Neural progenitor cell (in vitro differentiated cells): ENCODE measurements around the gene CCL27. TPM values are rescaled to one million over a fixed set of nuclear protein-coding genes. Genes with fewer than 3 reads are reported as not detected.

Source experiments
- DNase-seq: peaks from one replicate; pipeline ENCODE4 v3.0.0-alpha.2; 2016; ENCODE audit warnings: low spot score
- H2AFZ ChIP-seq: fragments of 200-600 bp; sonication (generic); replicated peaks from 2 replicates; pipeline ENCODE4 v1.6.1; 2016; ENCODE audit warnings: antibody characterized with exemption
- H3F3A ChIP-seq: fragments of 200-600 bp; sonication (generic); 2 replicates; pipeline ENCODE4 v1.6.1; 2016; ENCODE audit warnings: antibody characterized with exemption, low read depth
- H3K27ac ChIP-seq: fragments of 200-600 bp; sonication (generic); 2 replicates; pipeline ENCODE4 v1.5.1; 2016; ENCODE audit warnings: mild to moderate bottlenecking
- H3K27me3 ChIP-seq: fragments of 200-600 bp; sonication (generic); 2 replicates; pipeline ENCODE4 v1.6.1; 2016; ENCODE audit warnings: mild to moderate bottlenecking, moderate library complexity
- H3K36me3 ChIP-seq: fragments of 200-600 bp; sonication (generic); 2 replicates; pipeline ENCODE4 v1.5.1; 2016
- H3K4me1 ChIP-seq: fragments of 200-600 bp; sonication (generic); 2 replicates; pipeline ENCODE4 v1.6.1; 2016; ENCODE audit warnings: mixed run types
- H3K4me2 ChIP-seq: fragments of 200-600 bp; sonication (generic); 2 replicates; pipeline ENCODE4 v1.6.1; 2016
- H3K4me3 ChIP-seq: fragments of 200-600 bp; sonication (generic); 2 replicates; pipeline ENCODE4 v1.5.1; 2016
- H3K79me2 ChIP-seq: fragments of 200-600 bp; sonication (generic); 2 replicates; pipeline ENCODE4 v1.6.1; 2016; ENCODE audit warnings: low read depth
- H3K9ac ChIP-seq: fragments of 200-600 bp; sonication (generic); 2 replicates; pipeline ENCODE4 v1.6.1; 2016
- H3K9me3 ChIP-seq: fragments of 200-600 bp; sonication (generic); 2 replicates; pipeline ENCODE4 v1.5.1; 2016; ENCODE audit warnings: low read depth
- H4K20me1 ChIP-seq: fragments of 200-600 bp; sonication (generic); 2 replicates; pipeline ENCODE4 v1.6.1; 2016; ENCODE audit warnings: low read depth
- H3K27ac Mint-ChIP-seq: 3 replicates; pipeline ENCODE4 v1.8.0; 2021; ENCODE audit warnings: mixed read lengths
- H3K27me3 Mint-ChIP-seq: 2 replicates; pipeline ENCODE4 v1.8.0; 2022; ENCODE audit warnings: low read depth, mild to moderate bottlenecking, inconsistent platforms, moderate library complexity, mixed read lengths; ENCODE audit not compliant: insufficient read depth
- H3K36me3 Mint-ChIP-seq: 3 replicates; pipeline ENCODE4 v1.8.0; 2021; ENCODE audit warnings: mixed read lengths
- H3K4me1 Mint-ChIP-seq: 3 replicates; pipeline ENCODE4 v1.8.0; 2021; ENCODE audit warnings: mixed read lengths
- H3K4me3 Mint-ChIP-seq: 3 replicates; pipeline ENCODE4 v1.8.0; 2021; ENCODE audit warnings: mild to moderate bottlenecking, moderate library complexity, mixed read lengths
- H3K9me3 Mint-ChIP-seq: 3 replicates; pipeline ENCODE4 v1.8.0; 2020; ENCODE audit warnings: mixed read lengths
- EZH2 ChIP-seq: fragments of 200-600 bp; sonication (generic); IDR thresholded peaks from 2 replicates; pipeline ENCODE4 v1.6.1; 2017; ENCODE audit warnings: antibody characterized with exemption, mild to moderate bottlenecking, moderate library complexity
- EZH2phosphoT487 ChIP-seq: fragments of 200-600 bp; sonication (generic); IDR thresholded peaks from 2 replicates; pipeline ENCODE4 v1.6.1; 2017; ENCODE audit warnings: antibody characterized with exemption
- total RNA-seq: library from RNA; depleted of rRNA; stranded (reverse); fragments of >200 nt; gene quantifications from 2 replicates; pipeline ENCODE4 v1.2.3, GENCODE V29; 2015; ENCODE audit warnings: low replicate concordance
- TF ChIP-seq, protein P1 (sequence below): fragments of 200-600 bp; sonication (generic); IDR thresholded peaks from 2 replicates; pipeline ENCODE4 v1.5.1; 2017; ENCODE audit warnings: antibody characterized with exemption, mild to moderate bottlenecking

The CCL27 gene
- total RNA-seq, 1 donor from 2014 or later = 0.67 TPM

DNA sequence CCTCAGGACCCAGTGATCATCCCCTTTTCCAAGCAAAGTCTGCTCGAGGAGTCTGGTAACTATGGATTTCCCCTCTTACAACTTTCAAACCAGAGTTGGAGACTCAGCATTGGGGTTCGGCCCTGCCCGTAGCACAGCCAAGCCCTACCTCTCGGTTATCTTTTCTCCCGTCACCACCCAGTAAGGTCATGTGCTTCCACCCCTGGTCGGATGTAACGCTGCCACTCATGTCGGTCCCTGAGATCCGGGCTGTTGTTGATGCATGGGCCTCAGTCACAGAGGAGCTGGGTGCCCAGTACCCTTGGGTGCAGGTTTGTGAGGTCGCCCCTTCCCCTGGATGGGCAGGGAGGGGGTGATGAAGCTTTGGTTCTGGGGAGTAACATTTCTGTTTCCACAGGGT, 14.8 kb downstream of the CCL27 start:
- H4K20me1 ChIP-seq = peaks cover 8% of the 10 kb centered on the region
- H3K9ac ChIP-seq = peak overlapping the region; percentile 36
- H3K27ac ChIP-seq = no peak overlapping the region
- H3K4me3 Mint-ChIP-seq = peak overlapping the region; percentile 93
- H3K27me3 ChIP-seq = no peaks in the 10 kb centered on the region
- no peaks in the 10 kb centered on the region for H3K36me3 ChIP-seq
- peaks cover 16% of the 10 kb centered on the region for H3K79me2 ChIP-seq
- H3F3A ChIP-seq = peaks cover 31% of the 10 kb centered on the region
- peaks cover 7% of the 10 kb centered on the region for H3K27me3 Mint-ChIP-seq
- peak overlapping the region; percentile 76 for H3K27ac Mint-ChIP-seq
- H3K4me1 ChIP-seq = peaks cover 22% of the 10 kb centered on the region
- H3K4me2 ChIP-seq = peak overlapping the region; percentile 97
- TF ChIP-seq EZH2 (no peak), EZH2phosphoT487 (no peak)
- TF ChIP-seq, protein P1, sequence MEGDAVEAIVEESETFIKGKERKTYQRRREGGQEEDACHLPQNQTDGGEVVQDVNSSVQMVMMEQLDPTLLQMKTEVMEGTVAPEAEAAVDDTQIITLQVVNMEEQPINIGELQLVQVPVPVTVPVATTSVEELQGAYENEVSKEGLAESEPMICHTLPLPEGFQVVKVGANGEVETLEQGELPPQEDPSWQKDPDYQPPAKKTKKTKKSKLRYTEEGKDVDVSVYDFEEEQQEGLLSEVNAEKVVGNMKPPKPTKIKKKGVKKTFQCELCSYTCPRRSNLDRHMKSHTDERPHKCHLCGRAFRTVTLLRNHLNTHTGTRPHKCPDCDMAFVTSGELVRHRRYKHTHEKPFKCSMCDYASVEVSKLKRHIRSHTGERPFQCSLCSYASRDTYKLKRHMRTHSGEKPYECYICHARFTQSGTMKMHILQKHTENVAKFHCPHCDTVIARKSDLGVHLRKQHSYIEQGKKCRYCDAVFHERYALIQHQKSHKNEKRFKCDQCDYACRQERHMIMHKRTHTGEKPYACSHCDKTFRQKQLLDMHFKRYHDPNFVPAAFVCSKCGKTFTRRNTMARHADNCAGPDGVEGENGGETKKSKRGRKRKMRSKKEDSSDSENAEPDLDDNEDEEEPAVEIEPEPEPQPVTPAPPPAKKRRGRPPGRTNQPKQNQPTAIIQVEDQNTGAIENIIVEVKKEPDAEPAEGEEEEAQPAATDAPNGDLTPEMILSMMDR = no peak
- no peaks in the 10 kb centered on the region for H3K9me3 Mint-ChIP-seq
- peaks cover 13% of the 10 kb centered on the region for H3K36me3 Mint-ChIP-seq
- H3K4me3 ChIP-seq = peak overlapping the region; percentile 61
- H3K9me3 ChIP-seq = no peaks in the 10 kb centered on the region
- no peak for DNase-seq
- no peak overlapping the region for H2AFZ ChIP-seq
- peaks cover 49% of the 10 kb centered on the region for H3K4me1 Mint-ChIP-seq

DNA sequence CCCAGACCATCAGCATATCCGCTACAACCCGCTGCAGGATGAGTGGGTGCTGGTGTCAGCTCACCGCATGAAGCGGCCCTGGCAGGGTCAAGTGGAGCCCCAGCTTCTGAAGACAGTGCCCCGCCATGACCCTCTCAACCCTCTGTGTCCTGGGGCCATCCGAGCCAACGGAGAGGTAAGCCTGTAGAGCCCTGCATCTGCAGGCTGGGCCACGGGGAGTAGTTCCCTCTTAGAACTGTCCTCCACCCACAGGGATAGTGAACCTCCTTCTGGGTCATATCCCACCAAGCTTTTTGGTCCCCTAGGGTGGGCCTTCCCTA, 15.4 kb downstream of the CCL27 start:
- TF ChIP-seq, protein P1 = no peak
- TF ChIP-seq EZH2 = no peak
- TF ChIP-seq EZH2phosphoT487 = no peak
- DNase-seq = no peak
- H3K4me3 ChIP-seq = peak overlapping the region; percentile 61
- H3K27ac Mint-ChIP-seq = peak overlapping the region; percentile 76
- H3F3A ChIP-seq = peaks cover 25% of the 10 kb centered on the region
- H3K4me2 ChIP-seq = peak overlapping the region; percentile 97
- H3K36me3 ChIP-seq = no peaks in the 10 kb centered on the region
- H3K4me1 Mint-ChIP-seq = peaks cover 42% of the 10 kb centered on the region
- no peaks in the 10 kb centered on the region for H3K27me3 ChIP-seq
- peak overlapping the region; percentile 36 for H3K9ac ChIP-seq
- H3K27ac ChIP-seq = peak overlapping the region; percentile 81
- H3K9me3 Mint-ChIP-seq = no peaks in the 10 kb centered on the region
- H2AFZ ChIP-seq = peak overlapping the region; percentile 87
- H3K36me3 Mint-ChIP-seq = peaks cover 13% of the 10 kb centered on the region
- H3K79me2 ChIP-seq = peaks cover 16% of the 10 kb centered on the region
- peaks cover 7% of the 10 kb centered on the region for H3K27me3 Mint-ChIP-seq
- peaks cover 21% of the 10 kb centered on the region for H3K4me1 ChIP-seq
- H3K9me3 ChIP-seq = no peaks in the 10 kb centered on the region
- H4K20me1 ChIP-seq = peaks cover 8% of the 10 kb centered on the region
- H3K4me3 Mint-ChIP-seq = peak overlapping the region; percentile 93

DNA sequence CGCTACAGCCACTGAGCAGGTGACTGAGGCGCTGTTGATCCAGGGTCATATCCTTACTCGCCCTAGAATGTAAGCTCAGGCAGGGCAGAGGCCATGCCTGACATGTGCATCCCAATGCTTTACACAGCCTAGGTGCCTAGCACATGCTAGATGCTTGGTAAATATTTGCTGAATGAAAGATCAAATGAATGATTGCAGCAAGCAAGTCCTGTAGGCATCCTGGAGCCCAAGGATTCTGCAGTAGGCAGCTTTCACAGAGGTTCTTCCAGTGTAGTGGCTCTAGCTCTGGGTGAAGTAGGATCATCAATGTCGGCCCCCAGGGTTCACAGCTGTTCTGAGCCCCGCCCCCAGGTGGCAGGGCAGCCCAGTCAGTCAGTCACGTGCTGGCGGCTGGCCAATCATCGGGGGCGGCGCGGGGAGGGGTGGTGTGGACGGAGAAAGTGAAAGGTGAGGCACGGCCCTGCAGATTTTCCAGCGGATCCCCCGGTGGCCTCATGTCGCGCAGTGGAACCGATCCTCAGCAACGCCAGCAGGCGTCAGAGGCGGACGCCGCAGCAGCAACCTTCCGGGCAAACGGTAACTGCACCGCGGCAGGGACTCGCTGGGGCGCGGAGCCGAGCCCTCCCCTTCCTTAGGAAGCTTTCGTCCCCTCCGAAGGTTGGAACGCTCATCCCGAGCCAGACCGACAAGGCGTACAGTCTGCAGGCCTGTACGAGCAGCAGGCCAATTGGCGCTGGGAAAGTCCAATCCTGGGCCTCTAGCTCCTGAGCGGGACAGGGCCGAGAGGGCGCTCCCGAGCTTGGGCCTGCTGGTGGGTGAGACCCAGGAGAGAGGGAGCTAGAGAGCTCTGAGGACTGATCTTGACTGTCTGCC, 16.0 kb downstream of the CCL27 start, which contains the start of gene GALT:
Gene GALT, plus strand, starts transcription at position 465 of the 873 bp plus-strand sequence. Its CDS starts 30 bp downstream, at position 495.
- H3K27me3 ChIP-seq = no peaks in the 10 kb centered on the region
- peak; percentile 95 for DNase-seq
- peaks cover 18% of the 10 kb centered on the region for H3K4me1 ChIP-seq
- H3K27ac Mint-ChIP-seq = peak within 1 kb of the TSS; percentile 76
- H3K9ac ChIP-seq = peak within 1 kb of the TSS; percentile 36
- peaks cover 8% of the 10 kb centered on the region for H4K20me1 ChIP-seq
- peak within 1 kb of the TSS; percentile 87 for H2AFZ ChIP-seq
- peaks cover 13% of the 10 kb centered on the region for H3K36me3 Mint-ChIP-seq
- H3K9me3 ChIP-seq = no peaks in the 10 kb centered on the region
- peaks cover 16% of the 10 kb centered on the region for H3K79me2 ChIP-seq
- peaks cover 25% of the 10 kb centered on the region for H3F3A ChIP-seq
- TF ChIP-seq EZH2 (no peak), EZH2phosphoT487 (no peak)
- TF ChIP-seq, protein P1 = peak; percentile 37
- peak within 1 kb of the TSS; percentile 97 for H3K4me2 ChIP-seq
- peaks cover 36% of the 10 kb centered on the region for H3K4me1 Mint-ChIP-seq
- H3K4me3 Mint-ChIP-seq = peak within 1 kb of the TSS; percentile 93
- peak within 1 kb of the TSS; percentile 81 for H3K27ac ChIP-seq
- H3K9me3 Mint-ChIP-seq = no peaks in the 10 kb centered on the region
- no peaks in the 10 kb centered on the region for H3K36me3 ChIP-seq
- peak within 1 kb of the TSS; percentile 61 for H3K4me3 ChIP-seq
- peaks cover 7% of the 10 kb centered on the region for H3K27me3 Mint-ChIP-seq
